GM21825 (cell line): ENCODE measurements around the gene PLCB4.

ENCODE experiments used
- ATAC-seq: cut with Tn5 transposase; IDR thresholded peaks from one replicate; pipeline ENCODE4 v1.9.1; 2021; ENCODE audit warnings: mild to moderate bottlenecking, moderate library complexity; ENCODE audit not compliant: unreplicated experiment

Gene PLCB4

GRCh38 chr20:9389346-9389745 is 320.5 kb downstream of the PLCB4 start:
- no peak for ATAC-seq

GRCh38 chr20:9390441-9390840 is 321.6 kb downstream of the PLCB4 start:
- ATAC-seq: no peak

GRCh38 chr20:9392892-9393857 is 324.3 kb downstream of the PLCB4 start:
- no peak for ATAC-seq

- no peak for ATAC-seq
Measured at GRCh38 chr20:9395971-9396370, 327.1 kb downstream of the PLCB4 start.

GRCh38 chr20:9397928-9398327 is 329.0 kb downstream of the PLCB4 start:
- peak; percentile 82 for ATAC-seq

GRCh38 chr20:9398882-9399281 is 330.0 kb downstream of the PLCB4 start:
- no peak for ATAC-seq

GRCh38 chr20:9399322-9399721 is 330.4 kb downstream of the PLCB4 start:
- ATAC-seq: no peak

GRCh38 chr20:9400171-9401025 is 331.5 kb downstream of the PLCB4 start:
- ATAC-seq: no peak

GRCh38 chr20:9401371-9401770 is 332.5 kb downstream of the PLCB4 start:
- no peak for ATAC-seq

GRCh38 chr20:9402141-9402540 is 333.3 kb downstream of the PLCB4 start:
- ATAC-seq: no peak

GRCh38 chr20:9402546-9402945 is 333.7 kb downstream of the PLCB4 start:
- ATAC-seq: no peak

- no peak for ATAC-seq
Measured at GRCh38 chr20:9403448-9403847, 334.6 kb downstream of the PLCB4 start.

- peak; percentile 70 for ATAC-seq
Measured at GRCh38 chr20:9407805-9408421, 339.0 kb downstream of the PLCB4 start.

- no peak for ATAC-seq
Measured at GRCh38 chr20:9408422-9409300, 339.8 kb downstream of the PLCB4 start.

GRCh38 chr20:9409352-9409751 is 340.5 kb downstream of the PLCB4 start:
- no peak for ATAC-seq

- ATAC-seq: no peak
Measured at GRCh38 chr20:9409981-9410380, 341.1 kb downstream of the PLCB4 start.

GRCh38 chr20:9411833-9412232 is 342.9 kb downstream of the PLCB4 start:
- ATAC-seq: no peak

GRCh38 chr20:9412309-9412708 is 343.4 kb downstream of the PLCB4 start:
- ATAC-seq: peak; percentile 72

GRCh38 chr20:9413001-9413400 is 344.1 kb downstream of the PLCB4 start:
- ATAC-seq: no peak

GRCh38 chr20:9415426-9415825 is 346.5 kb downstream of the PLCB4 start:
- no peak for ATAC-seq
